H7 (cell line): ENCODE measurements around the gene TICRR. TPM values are rescaled to one million over a fixed set of nuclear protein-coding genes. Genes with fewer than 3 reads are reported as not detected.
A peak's percentile ranks its signal among the peaks of the same experiment; 100 is the strongest.

ENCODE experiments used
- DNase-seq: peaks from one replicate; pipeline ENCODE4 v3.0.0; 2012
- H3K27me3 ChIP-seq: 2 replicates; pipeline ENCODE4 v1.6.0; 2011; ENCODE audit warnings: mild to moderate bottlenecking, low read length; ENCODE audit not compliant: control insufficient read depth, insufficient read depth
- H3K36me3 ChIP-seq: replicated peaks from 2 replicates; pipeline ENCODE4 v1.5.1; 2011; ENCODE audit warnings: low read length; ENCODE audit not compliant: control insufficient read depth, insufficient read depth
- H3K4me3 ChIP-seq: 2 replicates; pipeline ENCODE4 v1.5.1; 2011; ENCODE audit warnings: low read depth, mild to moderate bottlenecking, control low read depth, low read length, moderate library complexity; ENCODE audit not compliant: insufficient read depth
- total RNA-seq: library from RNA; depleted of rRNA; stranded (reverse); fragments of >200 nt; shearing (Covaris generic); gene quantifications from 2 replicates; pipeline ENCODE4 v1.2.3, GENCODE V29; 2014

The TICRR gene
- total RNA-seq, 1 experiment from 2014 or later = 19.2 TPM

GRCh38 chr15:89586651-89587050 lies 11.4 kb downstream of the TICRR start:
- Histone ChIP-seq H3K4me3 (no peak overlapping the region), H3K27me3 (no peaks in the 10 kb centered on the region), H3K36me3 (peaks cover 68% of the 10 kb centered on the region)
- no peak for DNase-seq

GRCh38 chr15:89587955-89588354 lies 12.7 kb downstream of the TICRR start:
- Histone ChIP-seq H3K36me3 (peaks cover 68% of the 10 kb centered on the region), H3K4me3 (no peak overlapping the region), H3K27me3 (no peaks in the 10 kb centered on the region)
- no peak for DNase-seq

- no peaks in the 10 kb centered on the region for H3K27me3 ChIP-seq
- peaks cover 54% of the 10 kb centered on the region for H3K36me3 ChIP-seq
- H3K4me3 ChIP-seq = no peak overlapping the region
- no peak for DNase-seq
These were observed 16.6 kb downstream of the TICRR start for GRCh38 chr15:89591834-89592233.

- Histone ChIP-seq H3K27me3 (no peaks in the 10 kb centered on the region), H3K36me3 (peaks cover 42% of the 10 kb centered on the region), H3K4me3 (no peak overlapping the region)
These were observed 17.7 kb downstream of the TICRR start for GRCh38 chr15:89593018-89593417.

GRCh38 chr15:89599021-89599420 lies 23.8 kb downstream of the TICRR start:
- peaks cover 52% of the 10 kb centered on the region for H3K36me3 ChIP-seq

More at GRCh38 chr15:89593018-89593417, 17.7 kb downstream of the TICRR start:
- DNase-seq = no peak

GRCh38 chr15:89611317-89611716 lies 36.0 kb downstream of the TICRR start:
- Histone ChIP-seq H3K27me3 (no peaks in the 10 kb centered on the region), H3K4me3 (no peak overlapping the region), H3K36me3 (peaks cover 28% of the 10 kb centered on the region)
- DNase-seq = no peak

More at GRCh38 chr15:89599021-89599420, 23.8 kb downstream of the TICRR start:
- Histone ChIP-seq H3K27me3 (no peaks in the 10 kb centered on the region), H3K4me3 (no peak overlapping the region)
- no peak for DNase-seq

- no peak for DNase-seq
- Histone ChIP-seq H3K4me3 (no peak overlapping the region), H3K36me3 (peaks cover 34% of the 10 kb centered on the region)
These were observed 37.8 kb downstream of the TICRR start for GRCh38 chr15:89613031-89613430.

GRCh38 chr15:89614164-89614563 lies 38.9 kb downstream of the TICRR start:
- Histone ChIP-seq H3K4me3 (no peak overlapping the region), H3K36me3 (peaks cover 37% of the 10 kb centered on the region)

More at GRCh38 chr15:89613031-89613430, 37.8 kb downstream of the TICRR start:
- no peaks in the 10 kb centered on the region for H3K27me3 ChIP-seq

GRCh38 chr15:89615135-89615534 lies 39.9 kb downstream of the TICRR start:
- no peak overlapping the region for H3K4me3 ChIP-seq
- no peak for DNase-seq
- H3K36me3 ChIP-seq = peaks cover 39% of the 10 kb centered on the region
- H3K27me3 ChIP-seq = no peaks in the 10 kb centered on the region

More at GRCh38 chr15:89614164-89614563, 38.9 kb downstream of the TICRR start:
- no peak for DNase-seq
- no peaks in the 10 kb centered on the region for H3K27me3 ChIP-seq

- Histone ChIP-seq H3K36me3 (peaks cover 37% of the 10 kb centered on the region), H3K27me3 (no peaks in the 10 kb centered on the region), H3K4me3 (no peak overlapping the region)
These were observed 41.0 kb downstream of the TICRR start for GRCh38 chr15:89616228-89616627.

GRCh38 chr15:89621547-89621946 lies 46.3 kb downstream of the TICRR start:
- DNase-seq = no peak
- peaks cover 61% of the 10 kb centered on the region for H3K36me3 ChIP-seq
- H3K27me3 ChIP-seq = no peaks in the 10 kb centered on the region
- H3K4me3 ChIP-seq = no peak overlapping the region

More at GRCh38 chr15:89616228-89616627, 41.0 kb downstream of the TICRR start:
- no peak for DNase-seq

- Histone ChIP-seq H3K4me3 (no peak overlapping the region), H3K27me3 (no peaks in the 10 kb centered on the region), H3K36me3 (peaks cover 64% of the 10 kb centered on the region)
- no peak for DNase-seq
These were observed 47.9 kb downstream of the TICRR start for GRCh38 chr15:89623165-89623564.

- Histone ChIP-seq H3K4me3 (no peak overlapping the region), H3K27me3 (no peaks in the 10 kb centered on the region), H3K36me3 (peaks cover 75% of the 10 kb centered on the region)
- peak; percentile 43 for DNase-seq
These were observed 50.4 kb downstream of the TICRR start for GRCh38 chr15:89625716-89626115.

- Histone ChIP-seq H3K27me3 (no peaks in the 10 kb centered on the region), H3K4me3 (no peak overlapping the region), H3K36me3 (peaks cover 78% of the 10 kb centered on the region)
- peak; percentile 32 for DNase-seq
These were observed 52.1 kb downstream of the TICRR start for GRCh38 chr15:89627256-89627970.

- peaks cover 72% of the 10 kb centered on the region for H3K36me3 ChIP-seq
- peak; percentile 57 for DNase-seq
- H3K27me3 ChIP-seq = no peaks in the 10 kb centered on the region
- no peak overlapping the region for H3K4me3 ChIP-seq
These were observed 53.0 kb downstream of the TICRR start for GRCh38 chr15:89628301-89628700.
